Measurements from ENCODE around the gene TRIM68. TPM values are rescaled to one million over a fixed set of nuclear protein-coding genes. Genes with fewer than 3 reads are reported as not detected.

Gene TRIM68
- polyA plus RNA-seq, 1 experiment: 6.2 TPM

DNA sequence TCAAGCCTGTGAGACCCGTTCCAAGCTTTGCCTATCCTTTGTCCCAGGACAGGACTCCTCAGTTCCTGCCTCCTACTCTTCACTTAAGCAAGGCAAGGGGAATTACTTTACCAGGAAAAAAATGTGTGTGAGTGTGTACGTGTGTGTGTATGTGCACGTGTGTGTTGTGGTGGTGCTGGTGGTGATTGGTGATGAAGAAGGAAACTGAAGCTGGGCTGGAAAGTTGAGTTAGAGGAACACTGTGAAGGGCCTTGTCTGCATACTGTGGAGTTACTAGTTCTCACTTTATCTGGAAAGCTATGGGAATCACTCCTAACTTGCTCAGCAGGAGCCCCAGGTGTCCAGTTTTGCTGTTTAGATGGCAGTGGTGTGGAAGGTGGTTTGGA, 29.6 kb upstream of the TRIM68 start:
- POLR2A ChIA-PET: no interaction called here
- no peaks in the 10 kb centered on the region for H3K27me3 ChIP-seq (ENCODE audit: control insufficient read depth, insufficient read depth, low read length)
- no peaks in the 10 kb centered on the region for H3K36me3 ChIP-seq (ENCODE audit: control insufficient read depth, insufficient read depth, low read length)
- CTCF ChIA-PET: interaction anchor here (0.7 to 3.0 kb wide), 24 partner anchors 9 to 743 kb away, joined by 3 to 31 read pairs (median 5); partner anchors contain the start of gene MMP26
- no peak overlapping the region for H3K4me3 ChIP-seq (ENCODE audit: low read depth, low read length)
- TF ChIP-seq, protein P1, sequence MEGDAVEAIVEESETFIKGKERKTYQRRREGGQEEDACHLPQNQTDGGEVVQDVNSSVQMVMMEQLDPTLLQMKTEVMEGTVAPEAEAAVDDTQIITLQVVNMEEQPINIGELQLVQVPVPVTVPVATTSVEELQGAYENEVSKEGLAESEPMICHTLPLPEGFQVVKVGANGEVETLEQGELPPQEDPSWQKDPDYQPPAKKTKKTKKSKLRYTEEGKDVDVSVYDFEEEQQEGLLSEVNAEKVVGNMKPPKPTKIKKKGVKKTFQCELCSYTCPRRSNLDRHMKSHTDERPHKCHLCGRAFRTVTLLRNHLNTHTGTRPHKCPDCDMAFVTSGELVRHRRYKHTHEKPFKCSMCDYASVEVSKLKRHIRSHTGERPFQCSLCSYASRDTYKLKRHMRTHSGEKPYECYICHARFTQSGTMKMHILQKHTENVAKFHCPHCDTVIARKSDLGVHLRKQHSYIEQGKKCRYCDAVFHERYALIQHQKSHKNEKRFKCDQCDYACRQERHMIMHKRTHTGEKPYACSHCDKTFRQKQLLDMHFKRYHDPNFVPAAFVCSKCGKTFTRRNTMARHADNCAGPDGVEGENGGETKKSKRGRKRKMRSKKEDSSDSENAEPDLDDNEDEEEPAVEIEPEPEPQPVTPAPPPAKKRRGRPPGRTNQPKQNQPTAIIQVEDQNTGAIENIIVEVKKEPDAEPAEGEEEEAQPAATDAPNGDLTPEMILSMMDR (IDR thresholded peaks at IDR 0.05; ENCODE audit: insufficient read depth, low read depth, low read length): no peak
- DNase-seq (ENCODE audit: low read depth): no peak

DNA sequence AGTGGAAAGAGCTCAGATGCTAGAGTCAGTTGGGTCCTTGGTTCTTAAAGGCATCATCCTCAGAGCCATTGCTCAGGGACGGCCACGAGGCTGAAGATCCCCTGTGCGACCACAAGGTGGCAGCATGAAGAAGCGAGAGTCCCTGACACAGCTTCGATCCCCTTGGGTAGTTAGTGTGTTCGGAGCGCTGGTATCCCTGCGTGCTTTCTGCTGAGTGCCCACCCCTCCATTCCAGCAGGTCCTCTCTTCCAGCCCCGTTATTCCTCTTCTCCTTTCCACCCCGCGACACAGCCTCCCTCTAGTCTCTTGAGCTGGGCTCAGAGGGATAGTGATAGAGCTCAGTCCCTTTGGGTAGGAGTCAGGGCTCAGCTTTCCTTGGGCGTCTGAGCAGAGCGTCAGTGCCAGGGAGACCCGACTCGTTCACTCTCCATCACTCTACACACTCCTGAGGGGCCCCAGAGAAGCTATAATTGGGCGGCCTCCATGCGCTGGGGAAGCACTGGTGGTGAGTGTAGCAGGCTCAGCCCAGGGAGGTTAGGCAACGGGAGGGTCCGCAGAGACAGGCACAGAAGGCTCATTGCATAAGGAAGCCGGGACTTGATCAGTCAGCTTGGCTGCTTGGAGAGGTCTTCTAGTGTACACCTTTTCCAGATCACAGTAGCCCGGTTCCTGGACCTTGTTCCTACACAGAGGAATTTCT, 29.1 kb upstream of the TRIM68 start, which contains the start of gene OR51D1:
OR51D1 (plus strand) TSS at position 516 of the 700 bp plus-strand sequence. CDS start 2,314 bp downstream, outside the sequence.
- no peak within 1 kb of the TSS for H3K4me3 ChIP-seq (ENCODE audit: low read depth, low read length)
- ChIA-PET CTCF (interaction anchor here (0.6 to 3.0 kb wide), 34 partner anchors 9 to 743 kb away, joined by 3 to 31 read pairs (median 4); partner anchors contain the start of gene MMP26), POLR2A (interaction anchor here (0.5 kb wide), 1 partner anchor 35 kb away, joined by 3 read pairs; no protein-coding TSS in a partner anchor)
- no peaks in the 10 kb centered on the region for H3K27me3 ChIP-seq (ENCODE audit: control insufficient read depth, insufficient read depth, low read length)
- no peak for DNase-seq (ENCODE audit: low read depth)
- TF ChIP-seq, protein P1 (IDR thresholded peaks at IDR 0.05; ENCODE audit: insufficient read depth, low read depth, low read length): peak; percentile 89
- no peaks in the 10 kb centered on the region for H3K36me3 ChIP-seq (ENCODE audit: control insufficient read depth, insufficient read depth, low read length)

- Histone ChIP-seq H3K27me3 (ENCODE audit: control insufficient read depth, insufficient read depth, low read length) (no peaks in the 10 kb centered on the region), H3K4me3 (ENCODE audit: low read depth, low read length) (no peak overlapping the region), H3K36me3 (ENCODE audit: control insufficient read depth, insufficient read depth, low read length) (no peaks in the 10 kb centered on the region)
- CTCF ChIA-PET: interaction anchor here (1.0 to 3.0 kb wide), 22 partner anchors 9 to 448 kb away, joined by 3 to 31 read pairs (median 7); no protein-coding TSS in a partner anchor
- no peak for DNase-seq (ENCODE audit: low read depth)
- POLR2A ChIA-PET: no interaction called here
- TF ChIP-seq, protein P1 (IDR thresholded peaks at IDR 0.05; ENCODE audit: insufficient read depth, low read depth, low read length): no peak
Measured at GRCh38 chr11:4636136-4636535, 28.1 kb upstream of the TRIM68 start.

DNA sequence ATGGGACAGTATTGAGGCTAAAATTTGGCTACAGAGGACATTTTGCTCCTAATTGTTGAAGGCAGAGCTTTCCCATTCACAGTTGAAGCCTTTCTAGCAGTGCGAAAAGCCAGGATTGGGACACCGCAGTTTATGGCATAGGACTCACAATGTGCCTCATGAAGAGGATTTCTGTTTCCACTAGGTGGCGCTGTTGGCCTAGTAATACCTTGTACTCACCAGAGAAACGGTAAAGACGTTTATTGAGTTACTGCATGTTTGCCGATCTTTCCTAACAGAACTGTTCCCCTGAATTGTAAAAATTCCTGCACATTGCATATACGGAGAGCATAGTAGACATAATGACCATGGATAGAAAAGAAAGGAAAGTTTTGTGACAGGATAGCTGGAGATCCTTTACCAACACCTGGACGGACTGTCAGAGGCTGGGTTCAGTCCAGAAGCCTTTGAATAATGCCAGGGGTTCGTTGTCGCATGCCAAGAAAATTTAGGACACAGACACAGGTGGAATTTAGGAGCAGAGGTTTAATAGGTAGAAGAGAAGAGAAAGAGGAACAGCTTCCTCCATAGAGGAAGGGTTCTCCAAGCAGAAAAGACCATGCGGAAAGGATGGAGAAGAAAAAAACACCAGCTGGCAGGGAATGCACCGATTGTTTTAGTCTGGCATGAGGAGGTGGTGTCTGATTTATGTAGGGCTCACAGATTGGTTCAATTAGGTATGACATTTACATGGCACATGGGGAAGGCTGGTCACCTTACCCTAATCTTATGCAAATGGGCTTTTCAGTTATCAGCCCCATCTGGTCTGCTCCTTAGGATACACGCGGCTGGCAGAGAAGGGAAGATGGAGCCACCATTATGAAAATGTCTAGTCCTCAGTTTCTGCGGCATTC, 18.4 kb upstream of the TRIM68 start:
- no peak for DNase-seq (ENCODE audit: low read depth)
- no peaks in the 10 kb centered on the region for H3K36me3 ChIP-seq (ENCODE audit: control insufficient read depth, insufficient read depth, low read length)
- POLR2A ChIA-PET: no interaction called here
- no peak overlapping the region for H3K4me3 ChIP-seq (ENCODE audit: low read depth, low read length)
- H3K27me3 ChIP-seq (ENCODE audit: control insufficient read depth, insufficient read depth, low read length): no peaks in the 10 kb centered on the region; the same call in none of the 2 replicates
- CTCF ChIA-PET: interaction anchor here (0.5 to 3.9 kb wide), 6 partner anchors 10 to 760 kb away, joined by 3 to 31 read pairs (median 3); partner anchors contain the start of gene OR51D1
- TF ChIP-seq, protein P1 (IDR thresholded peaks at IDR 0.05; ENCODE audit: insufficient read depth, low read depth, low read length): peak; percentile 57

DNA sequence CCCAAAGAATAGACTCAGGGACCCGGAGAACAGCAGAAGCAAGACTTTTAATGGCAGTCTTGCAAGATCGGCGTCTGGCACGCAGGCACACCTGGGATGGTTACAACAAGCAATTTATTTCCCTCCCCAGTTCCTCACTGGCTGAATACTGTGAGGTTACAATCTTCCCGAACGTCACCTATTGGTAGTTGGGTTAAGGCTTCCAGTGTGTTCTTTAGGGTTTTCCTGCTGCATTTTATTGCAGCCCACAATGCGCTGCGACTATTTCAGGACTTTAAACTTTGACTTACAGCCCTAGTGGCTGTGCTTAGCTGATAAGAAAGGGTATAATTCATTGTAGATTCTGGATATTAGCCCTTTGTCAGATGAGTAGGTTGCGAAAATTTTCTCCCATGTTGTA, 11.5 kb upstream of the TRIM68 start:
- H3K36me3 ChIP-seq (ENCODE audit: control insufficient read depth, insufficient read depth, low read length): no peaks in the 10 kb centered on the region
- TF ChIP-seq, protein P1 (IDR thresholded peaks at IDR 0.05; ENCODE audit: insufficient read depth, low read depth, low read length): no peak
- H3K27me3 ChIP-seq (ENCODE audit: control insufficient read depth, insufficient read depth, low read length): no peaks in the 10 kb centered on the region
- ChIA-PET POLR2A (no interaction called here), CTCF (no interaction called here)
- no peak for DNase-seq (ENCODE audit: low read depth)
- H3K4me3 ChIP-seq (ENCODE audit: low read depth, low read length): no peak overlapping the region
